ENCODE measurements around the gene LRRC8D.
A peak's percentile ranks its signal among the peaks of the same experiment; 100 is the strongest.
"Not testable (repeated sequence)": the region's sequence is repeated elsewhere in the genome, so short reads cannot be mapped to it uniquely, and the experiment has no call there.

The LRRC8D gene

DNA sequence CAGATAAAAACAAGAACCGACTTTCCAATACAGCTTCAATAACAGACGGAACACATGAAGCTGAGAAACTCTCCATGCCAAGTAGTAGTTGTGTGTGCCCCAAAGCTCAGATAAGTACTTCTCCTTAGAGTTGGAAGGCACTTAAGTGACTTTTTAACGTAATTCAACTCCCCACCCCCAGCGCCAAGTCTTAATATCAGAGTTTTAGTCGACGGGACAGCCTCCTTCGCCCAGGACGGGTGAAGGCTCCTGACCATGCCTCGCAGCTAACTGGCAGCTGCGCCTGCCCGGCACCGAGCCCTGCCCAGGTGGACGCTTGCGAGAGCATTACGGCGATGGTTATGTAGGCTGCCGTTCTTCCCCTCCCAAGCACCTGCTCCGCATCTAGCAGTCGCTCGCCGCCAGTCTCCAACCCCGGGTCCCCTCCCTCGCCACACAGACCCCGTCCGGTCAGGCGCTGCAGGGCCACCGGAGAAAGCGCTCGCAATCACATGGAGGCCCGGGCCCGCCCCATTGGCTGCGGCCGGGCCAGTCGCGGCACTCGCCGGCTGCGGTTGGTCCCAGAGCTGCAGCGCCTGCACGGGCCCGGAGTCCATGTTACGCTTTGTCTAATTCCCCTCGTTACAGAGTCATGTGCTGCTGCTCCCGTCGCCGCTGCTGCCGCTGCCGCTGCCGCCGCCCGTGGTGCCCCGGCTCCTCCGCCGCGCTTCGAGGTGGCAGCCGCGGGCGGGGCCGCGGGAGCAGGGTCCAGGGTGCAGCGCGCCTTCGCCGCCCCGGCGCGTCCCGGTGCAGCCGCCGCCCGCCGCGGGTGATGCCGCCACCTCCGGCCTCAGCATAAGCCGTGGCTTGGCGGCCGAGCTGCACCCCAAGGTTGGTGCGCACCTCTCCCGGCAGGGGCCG, at the start of gene LRRC8D:
TSS of gene LRRC8D (plus strand) at position 611 of the 900 bp plus-strand sequence. CDS start 112,037 bp downstream, outside the sequence.
- peak within 1 kb of the TSS; percentile 76 for H3K27ac ChIP-seq
- POLR2A ChIA-PET (ENCODE audit: low non-redundant PET) = no interaction called here
- CTCF ChIA-PET = interaction anchor here (0.6 to 1.2 kb wide), 2 partner anchors 16 to 96 kb away, joined by 3 read pairs; no protein-coding TSS in a partner anchor
- DNase-seq (ENCODE audit: low spot score) = peak; percentile 81
- TF ChIP-seq, protein P1, sequence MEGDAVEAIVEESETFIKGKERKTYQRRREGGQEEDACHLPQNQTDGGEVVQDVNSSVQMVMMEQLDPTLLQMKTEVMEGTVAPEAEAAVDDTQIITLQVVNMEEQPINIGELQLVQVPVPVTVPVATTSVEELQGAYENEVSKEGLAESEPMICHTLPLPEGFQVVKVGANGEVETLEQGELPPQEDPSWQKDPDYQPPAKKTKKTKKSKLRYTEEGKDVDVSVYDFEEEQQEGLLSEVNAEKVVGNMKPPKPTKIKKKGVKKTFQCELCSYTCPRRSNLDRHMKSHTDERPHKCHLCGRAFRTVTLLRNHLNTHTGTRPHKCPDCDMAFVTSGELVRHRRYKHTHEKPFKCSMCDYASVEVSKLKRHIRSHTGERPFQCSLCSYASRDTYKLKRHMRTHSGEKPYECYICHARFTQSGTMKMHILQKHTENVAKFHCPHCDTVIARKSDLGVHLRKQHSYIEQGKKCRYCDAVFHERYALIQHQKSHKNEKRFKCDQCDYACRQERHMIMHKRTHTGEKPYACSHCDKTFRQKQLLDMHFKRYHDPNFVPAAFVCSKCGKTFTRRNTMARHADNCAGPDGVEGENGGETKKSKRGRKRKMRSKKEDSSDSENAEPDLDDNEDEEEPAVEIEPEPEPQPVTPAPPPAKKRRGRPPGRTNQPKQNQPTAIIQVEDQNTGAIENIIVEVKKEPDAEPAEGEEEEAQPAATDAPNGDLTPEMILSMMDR (conservative IDR thresholded peaks at IDR 0.05; ENCODE audit: low read depth) = no peak

DNA sequence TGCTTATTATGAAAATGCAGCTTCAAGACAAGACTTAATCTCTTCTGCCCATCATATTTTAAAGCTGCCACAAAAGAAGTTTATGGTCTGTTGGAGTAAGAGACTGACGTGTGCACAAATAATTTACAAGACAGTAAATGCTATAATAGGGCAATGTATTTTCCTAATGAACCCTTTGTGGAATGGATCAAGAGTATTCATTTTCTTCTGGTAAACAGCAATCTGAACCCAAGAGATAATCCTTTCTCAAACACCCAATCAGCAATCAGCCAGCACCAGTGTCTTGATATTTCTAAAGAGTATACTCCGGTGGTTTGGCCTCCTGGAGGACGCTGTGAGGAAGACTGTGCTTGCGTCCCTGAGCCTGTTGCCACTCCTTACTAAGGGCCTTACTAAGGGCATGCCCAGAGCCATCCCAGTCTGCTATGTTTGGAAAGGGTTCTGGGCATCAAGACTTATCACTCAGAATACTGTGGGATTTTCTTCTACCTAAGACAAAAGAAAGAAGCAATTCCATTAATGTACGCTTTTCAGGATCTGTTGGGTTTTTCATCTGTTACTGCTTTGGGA, 48.8 kb upstream of the LRRC8D start:
- POLR2A ChIA-PET (ENCODE audit: low non-redundant PET) = no interaction called here
- no peak for DNase-seq (ENCODE audit: low spot score)
- CTCF ChIA-PET = no interaction called here
- TF ChIP-seq, protein P1 (conservative IDR thresholded peaks at IDR 0.05; ENCODE audit: low read depth) = no peak
- H3K27ac ChIP-seq = no peak overlapping the region

DNA sequence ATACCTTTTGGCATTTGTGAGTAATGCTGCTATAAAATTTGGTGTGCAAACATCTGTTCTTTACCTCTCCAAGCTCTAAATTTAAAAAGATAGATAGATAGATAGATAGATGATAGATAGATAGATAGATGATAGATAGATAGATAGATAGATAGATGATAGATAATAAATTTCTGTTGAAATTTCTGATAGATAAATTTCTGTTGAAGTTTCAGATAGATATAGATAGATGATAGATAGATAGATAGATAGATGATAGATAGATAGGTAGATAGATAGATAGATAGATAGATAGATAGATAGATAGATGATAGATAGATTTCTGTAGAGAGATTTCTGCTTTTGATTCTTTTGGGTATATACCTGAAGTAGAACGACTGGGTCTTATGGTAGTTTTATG, 44.7 kb upstream of the LRRC8D start:
- CTCF ChIA-PET; H3K27ac ChIP-seq; DNase-seq (ENCODE audit: low spot score); POLR2A ChIA-PET (ENCODE audit: low non-redundant PET): not testable (repeated sequence)

DNA sequence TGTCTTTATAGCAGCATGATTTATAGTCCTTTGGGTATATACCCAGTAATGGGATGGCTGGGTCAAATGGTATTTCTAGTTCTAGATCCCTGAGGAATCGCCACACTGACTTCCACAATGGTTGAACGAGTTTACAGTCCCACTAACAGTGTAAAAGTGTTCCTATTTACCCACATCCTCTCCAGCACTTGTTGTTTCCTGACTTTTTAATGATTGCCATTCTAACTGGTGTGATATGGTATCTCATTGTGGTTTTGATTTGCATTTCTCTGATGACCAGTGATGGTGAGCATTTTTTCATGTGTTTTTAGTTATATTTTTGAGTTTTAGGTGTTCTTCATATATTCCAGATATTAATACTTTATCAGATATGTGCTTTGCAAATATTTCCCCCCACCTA, 43.6 kb upstream of the LRRC8D start:
- CTCF ChIA-PET; POLR2A ChIA-PET (ENCODE audit: low non-redundant PET); H3K27ac ChIP-seq; DNase-seq (ENCODE audit: low spot score): not testable (repeated sequence)

DNA sequence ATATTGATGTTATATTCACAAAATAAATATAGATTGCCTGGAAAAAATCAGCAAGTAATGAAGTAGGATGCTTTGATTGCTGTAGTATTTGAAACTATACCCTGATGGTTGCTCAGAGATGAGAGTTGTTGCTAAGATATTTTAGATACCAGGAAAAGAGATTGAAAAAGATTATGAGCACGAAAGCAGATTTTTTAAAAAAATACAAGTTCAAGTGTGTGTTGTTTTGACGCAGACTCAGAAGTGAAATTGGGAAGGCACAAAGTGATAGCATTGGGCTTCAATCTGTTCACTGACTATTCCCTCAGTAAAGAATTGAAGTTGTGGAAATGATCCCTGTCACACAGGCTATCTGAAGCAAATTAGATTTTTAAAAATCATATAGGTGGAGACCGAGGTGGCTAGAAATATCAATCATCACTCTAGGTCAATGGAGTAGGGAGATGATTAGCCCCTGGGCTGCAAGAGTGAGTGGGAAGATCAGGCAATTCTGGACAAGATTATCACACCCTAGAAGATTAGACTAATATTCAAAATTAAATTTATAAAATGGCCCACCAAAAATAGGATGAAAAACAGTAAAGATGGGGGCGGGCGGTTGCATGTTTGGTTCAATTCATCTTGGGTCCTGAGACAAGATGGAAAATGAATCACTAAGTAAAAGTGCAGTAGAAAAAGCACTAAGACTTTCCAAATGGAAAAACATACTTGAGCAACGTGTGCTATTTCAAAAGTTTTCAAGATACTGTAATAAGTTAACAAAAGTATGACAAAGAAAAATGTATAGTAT, 41.5 kb upstream of the LRRC8D start:
- TF ChIP-seq, protein P1 (conservative IDR thresholded peaks at IDR 0.05; ENCODE audit: low read depth) = no peak
- ChIA-PET POLR2A (ENCODE audit: low non-redundant PET) (no interaction called here), CTCF (no interaction called here)
- H3K27ac ChIP-seq = no peak overlapping the region
- no peak for DNase-seq (ENCODE audit: low spot score)

DNA sequence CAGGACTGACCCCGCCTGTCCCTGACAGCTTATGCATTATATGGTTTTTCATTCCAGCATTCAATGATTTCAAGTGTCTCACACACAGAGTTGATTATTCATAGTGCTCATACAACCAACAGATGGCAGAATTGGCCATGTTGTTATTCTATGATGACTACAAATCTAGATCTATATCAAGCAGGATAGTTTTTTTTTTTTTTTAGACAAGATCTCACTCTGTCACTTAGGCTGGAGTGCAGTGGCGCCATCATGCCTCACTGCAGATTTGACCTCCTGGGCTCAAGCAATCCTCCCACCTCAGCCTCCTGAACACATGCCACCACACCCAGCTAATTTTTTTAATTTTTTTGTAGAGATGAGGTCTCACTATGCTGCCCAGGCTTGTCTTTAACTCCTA, 40.1 kb upstream of the LRRC8D start:
- peak; percentile 46 for DNase-seq (ENCODE audit: low spot score)
- CTCF ChIA-PET = interaction anchor here (0.6 to 1.1 kb wide), 9 partner anchors 11 to 820 kb away, joined by 3 to 6 read pairs (median 3); no protein-coding TSS in a partner anchor
- TF ChIP-seq, protein P1 (conservative IDR thresholded peaks at IDR 0.05; ENCODE audit: low read depth) = peak; percentile 42
- H3K27ac ChIP-seq = no peak overlapping the region
- POLR2A ChIA-PET (ENCODE audit: low non-redundant PET) = no interaction called here

DNA sequence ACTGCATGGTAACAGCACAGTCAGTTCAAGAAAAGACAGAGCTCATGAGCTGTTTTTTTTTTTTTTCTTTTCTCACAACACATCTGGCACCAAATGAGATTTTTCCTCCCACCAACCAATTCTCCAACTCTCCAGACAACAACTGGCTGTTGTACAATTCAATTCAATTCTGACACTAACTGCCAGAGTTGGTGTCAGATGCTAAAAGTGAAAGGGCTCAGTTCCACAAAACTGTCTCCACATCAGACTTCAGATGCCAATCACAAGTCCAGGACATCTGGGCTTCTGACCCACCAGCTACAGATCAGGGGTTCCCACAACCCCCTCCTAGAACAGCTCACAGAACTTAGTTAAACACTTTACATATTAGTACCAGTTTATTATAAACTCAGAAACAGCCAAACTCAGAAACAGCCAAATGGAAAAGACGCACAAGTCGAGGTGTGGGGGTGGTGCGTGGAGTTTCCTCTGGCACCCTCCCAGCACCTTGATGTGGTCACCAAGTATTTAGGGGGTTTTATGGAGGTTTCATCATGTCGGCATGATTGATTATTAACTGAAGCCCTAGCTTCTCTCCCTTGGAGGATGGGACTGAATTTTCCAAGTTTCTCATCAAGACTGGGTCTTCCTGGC, 39.2 kb upstream of the LRRC8D start:
- TF ChIP-seq, protein P1 (conservative IDR thresholded peaks at IDR 0.05; ENCODE audit: low read depth) = no peak
- CTCF ChIA-PET = interaction anchor here (0.6 to 1.1 kb wide), 5 partner anchors 12 to 795 kb away, joined by 3 to 5 read pairs (median 3); no protein-coding TSS in a partner anchor
- DNase-seq (ENCODE audit: low spot score) = no peak
- no peak overlapping the region for H3K27ac ChIP-seq
- POLR2A ChIA-PET (ENCODE audit: low non-redundant PET) = no interaction called here
